Pancreas (tissue), 10 donors: Measurements from ENCODE around the gene RHOT2. TPM values are rescaled to one million over a fixed set of nuclear protein-coding genes. Genes with fewer than 3 reads are reported as not detected.

ENCODE experiments used
- ATAC-seq, 4 donors: fragments of 200-7000 bp; cut with Tn5 transposase; one replicate each; pipeline versions ENCODE4 v1.8.0 to v1.9.1; 2020; ENCODE audit warnings: mild to moderate bottlenecking in 4 of 4, moderate library complexity in 4 of 4
- DNase-seq, 6 donors: peaks; one replicate each; pipeline ENCODE4 v3.0.0-alpha.2; 2020
- FAIRE-seq: peaks from 2 replicates; lab custom pipeline; 2012; peaks lifted over from hg19 to GRCh38; lab: Jason Lieb, UNC
- H3K27ac ChIP-seq, 4 donors: fragments of 200-600 bp; sonication (generic); 1 replicate in 3 of 4; 2 replicates in 1 of 4; pipeline versions ENCODE4 v1.5.0 to v1.8.0; 2020
- H3K27me3 ChIP-seq, 4 donors: fragments of 200-600 bp; one replicate each; pipeline ENCODE4 v1.8.0; 2021
- H3K36me3 ChIP-seq, 3 donors: fragments of 200-600 bp; sonication (generic) in 1 of 3; one replicate each; pipeline versions ENCODE4 v1.5.0 to v1.8.0; 2020 to 2021
- H3K4me1 ChIP-seq, 3 donors: fragments of 200-600 bp; one replicate each; pipeline ENCODE4 v1.8.0; 2021
- H3K4me3 ChIP-seq, 4 donors: fragments of 200-600 bp; sonication (generic) in 2 of 4; one replicate each; pipeline versions ENCODE4 v1.5.0 to v1.8.0; 2020 to 2021
- H3K9me3 ChIP-seq, 4 donors: fragments of 200-600 bp; one replicate each; pipeline ENCODE4 v1.8.0; 2021
- WGBS, 2 donors: extraction: QIAGEN DNeasy Blood & Tissue Kit; methylation state at CpG; one replicate each; pipeline ENCODE4 v1.1.7; 2013; 5-methylcytosine and 5-hydroxymethylcytosine counted together
- intact Hi-C, 3 donors: fragments of 100-400 bp; cut with DNase I; formaldehyde crosslinking; loops; one replicate each; pipeline versions ENCODE4 v1.11.1 to v1.14.2; 2022
- polyA plus RNA-seq, 2 donors: library from polyadenylated mRNA; stranded (reverse); fragments of 200-250 nt; gene quantifications; one replicate each; pipeline ENCODE4 v1.2.3, GENCODE V29; 2013
- total RNA-seq, 6 donors: library from RNA; stranded (reverse); fragmentation: NEBNext Ultra II Directional in 4 of 6; extraction: Animal tissue kit (Norgen Biotek cat#: 25700) in 4 of 6; gene quantifications; one replicate each; pipeline versions ENCODE4 v1.2.1 to v1.2.4, GENCODE V29; 2021 to 2023
- TF ChIP-seq, protein P1 (sequence below), 4 donors: fragments of 200-600 bp; sonication (generic) in 3 of 4; IDR thresholded peaks; one replicate each; pipeline versions ENCODE4 v1.5.0 to v1.8.0; 2021; ENCODE audit warnings: antibody characterized with exemption in 4 of 4
- donor health status: healthy with polysubstance abuse.
- donor health status: DM: no; HTN: no; CAD: no; lungs with moderate emphysema.
- donor health status: DM: no; HTN: no; CAD: no.
- donor health status: control.
- donor health status: control.
- donor health status: Bipolar disorder and iron deficiency.
- donor health status: DM: yes; HTN: yes; CAD: no.
- donor health status: DM: no; HTN: no; CAD: no.
- donor health status: DM: no; HTN: no; CAD: no.
- donor health status: DM: yes; HTN: yes; CAD: no.

The RHOT2 gene
- total and polyA plus RNA-seq, 8 donors, result 33.5 to 265 (median 48.8) TPM

GRCh38 chr16:682493-683395 is 14.8 kb downstream of the RHOT2 start:
- H3K36me3 ChIP-seq, result peaks cover 0 to 14% (median 13%) of the 10 kb centered on the region in 3 donors
- no peak for ATAC-seq
- DNase-seq, result peak in 2 of 6 donors; percentile 52 to 82
- TF ChIP-seq, protein P1, sequence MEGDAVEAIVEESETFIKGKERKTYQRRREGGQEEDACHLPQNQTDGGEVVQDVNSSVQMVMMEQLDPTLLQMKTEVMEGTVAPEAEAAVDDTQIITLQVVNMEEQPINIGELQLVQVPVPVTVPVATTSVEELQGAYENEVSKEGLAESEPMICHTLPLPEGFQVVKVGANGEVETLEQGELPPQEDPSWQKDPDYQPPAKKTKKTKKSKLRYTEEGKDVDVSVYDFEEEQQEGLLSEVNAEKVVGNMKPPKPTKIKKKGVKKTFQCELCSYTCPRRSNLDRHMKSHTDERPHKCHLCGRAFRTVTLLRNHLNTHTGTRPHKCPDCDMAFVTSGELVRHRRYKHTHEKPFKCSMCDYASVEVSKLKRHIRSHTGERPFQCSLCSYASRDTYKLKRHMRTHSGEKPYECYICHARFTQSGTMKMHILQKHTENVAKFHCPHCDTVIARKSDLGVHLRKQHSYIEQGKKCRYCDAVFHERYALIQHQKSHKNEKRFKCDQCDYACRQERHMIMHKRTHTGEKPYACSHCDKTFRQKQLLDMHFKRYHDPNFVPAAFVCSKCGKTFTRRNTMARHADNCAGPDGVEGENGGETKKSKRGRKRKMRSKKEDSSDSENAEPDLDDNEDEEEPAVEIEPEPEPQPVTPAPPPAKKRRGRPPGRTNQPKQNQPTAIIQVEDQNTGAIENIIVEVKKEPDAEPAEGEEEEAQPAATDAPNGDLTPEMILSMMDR (IDR thresholded peaks at IDR 0.05), result no peak
- WGBS, 2 donors, result 59 to 61% methylated on average over 36 of the region's 36 CpGs
- no peaks in the 10 kb centered on the region for H3K27me3 ChIP-seq
- FAIRE-seq, result no peak
- no peaks in the 10 kb centered on the region for H3K9me3 ChIP-seq
- H3K27ac ChIP-seq, result no peak overlapping the region
- intact Hi-C loops, result no loop called here
- H3K4me3 ChIP-seq, result peak overlapping the region in 2 of 4 donors; percentile 64 to 80
- H3K4me1 ChIP-seq, result peaks cover 9 to 29% (median 24%) of the 10 kb centered on the region in 3 donors

GRCh38 chr16:683396-684070 is 15.6 kb downstream of the RHOT2 start:
- peaks cover 0 to 14% (median 13%) of the 10 kb centered on the region in 3 donors for H3K36me3 ChIP-seq
- no peaks in the 10 kb centered on the region for H3K27me3 ChIP-seq
- intact Hi-C loops, result no loop called here
- H3K4me1 ChIP-seq, result peaks cover 9 to 29% (median 24%) of the 10 kb centered on the region in 3 donors
- H3K9me3 ChIP-seq, result no peaks in the 10 kb centered on the region
- H3K4me3 ChIP-seq, result peak overlapping the region; percentile 52 to 80 (median 72)
- peak in 2 of 6 donors; percentile 32 to 86 for DNase-seq
- no peak for ATAC-seq
- no peak for FAIRE-seq
- 9 to 12% methylated on average over 39 to 57 of the region's 57 CpGs for WGBS, 2 donors
- TF ChIP-seq, protein P1 (IDR thresholded peaks at IDR 0.05), result no peak
- peak overlapping the region in 3 of 4 donors; percentile 41 to 80 (median 54) for H3K27ac ChIP-seq

- 0 to 1% methylated on average over 55 to 91 of the region's 91 CpGs for WGBS, 2 donors
- Histone ChIP-seq H3K4me3 (peak within 1 kb of the TSS; percentile 52 to 80 (median 72)), H3K9me3 (no peaks in the 10 kb centered on the region), H3K4me1 (peaks cover 9 to 32% (median 28%) of the 10 kb centered on the region in 3 donors), H3K36me3 (peaks cover 0 to 14% (median 13%) of the 10 kb centered on the region in 3 donors), H3K27me3 (no peaks in the 10 kb centered on the region), H3K27ac (peak within 1 kb of the TSS; percentile 54 to 81 (median 74))
- peak; percentile 70 to 80 (median 74) for ATAC-seq
- intact Hi-C loops, result no loop called here
- no peak for FAIRE-seq
- TF ChIP-seq, protein P1 (IDR thresholded peaks at IDR 0.05), result no peak
- DNase-seq, result peak; percentile 97 to 98 (median 98)
Measured at GRCh38 chr16:684071-684794, 16.3 kb downstream of the RHOT2 start, which contains the start of gene JMJD8. TSS of gene JMJD8 (minus strand) at chr16:684334. CDS start at chr16:684319, 15 bp downstream.

DNA sequence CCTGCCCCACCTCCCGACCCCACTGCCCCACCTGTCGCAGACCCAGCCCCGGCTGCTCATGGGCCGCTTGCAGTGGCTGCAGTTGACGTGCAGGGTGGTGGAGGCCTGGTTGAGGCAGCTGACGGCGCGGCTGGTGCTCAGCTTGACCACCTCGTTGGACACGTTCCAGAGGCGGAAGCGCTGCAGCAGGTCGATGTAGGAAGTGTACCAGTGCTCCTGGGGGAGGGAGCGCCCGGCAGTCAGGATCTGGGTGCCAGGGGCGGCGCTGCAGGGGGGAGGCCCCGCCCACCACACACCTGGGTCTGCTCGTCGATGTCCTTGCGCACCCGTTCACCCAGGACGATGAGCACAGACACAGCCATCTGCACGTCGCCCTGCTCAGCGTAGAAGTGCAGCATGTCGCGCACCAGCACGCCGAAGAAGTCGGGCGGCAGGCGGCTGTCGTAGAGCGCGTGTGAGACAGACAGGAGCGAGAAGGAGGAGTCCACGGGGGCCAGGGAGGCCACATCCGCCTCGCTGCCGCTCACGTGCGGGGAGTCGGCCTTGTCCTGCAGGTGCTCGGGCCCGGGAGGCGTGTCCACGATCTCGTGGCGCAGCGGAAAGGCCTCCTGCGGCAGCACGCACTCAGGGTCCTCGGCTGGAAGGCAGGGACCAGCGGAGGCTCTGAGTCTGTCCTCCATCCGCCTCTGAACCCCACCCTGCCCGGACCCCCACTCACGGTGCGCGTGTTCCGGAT is 17.2 kb downstream of the RHOT2 start:
- Histone ChIP-seq H3K27me3 (no peaks in the 10 kb centered on the region), H3K4me3 (peak overlapping the region; percentile 52 to 80 (median 72)), H3K27ac (peak overlapping the region in 1 of 4 donors; percentile 80), H3K9me3 (no peaks in the 10 kb centered on the region), H3K36me3 (peaks cover 0 to 14% (median 13%) of the 10 kb centered on the region in 3 donors), H3K4me1 (peaks cover 14 to 37% (median 33%) of the 10 kb centered on the region in 3 donors)
- intact Hi-C loops, result no loop called here
- DNase-seq, result peak in 3 of 6 donors; percentile 49 to 78 (median 64)
- TF ChIP-seq, protein P1 (IDR thresholded peaks at IDR 0.05), result no peak
- ATAC-seq, result no peak
- 88 to 89% methylated on average over 55 to 61 of the region's 61 CpGs for WGBS, 2 donors
- no peak for FAIRE-seq
